ENCODE measurements around the gene ACYP2.

The ACYP2 gene

DNA sequence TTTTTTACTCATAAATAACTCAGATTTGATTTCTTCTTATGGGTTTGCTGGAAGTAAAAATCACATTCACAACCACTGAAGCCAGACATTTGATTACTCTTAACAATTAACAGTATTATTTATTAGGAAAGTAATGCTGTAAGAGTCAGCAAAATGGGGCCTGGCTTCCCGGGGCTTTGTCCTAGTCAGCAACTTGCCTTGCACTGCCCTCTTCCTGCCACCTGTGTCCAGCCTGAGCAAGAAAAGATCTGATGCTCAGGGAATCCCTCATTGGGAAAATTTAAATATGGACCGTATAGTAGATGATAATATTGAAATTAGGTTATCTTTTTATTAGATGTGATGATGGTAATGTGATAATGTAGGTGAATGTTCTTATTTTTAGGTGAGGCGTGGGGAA, 30.8 kb upstream of the ACYP2 start:
- no peak for DNase-seq (ENCODE audit: low read depth)
- TF ChIP-seq, protein P1, sequence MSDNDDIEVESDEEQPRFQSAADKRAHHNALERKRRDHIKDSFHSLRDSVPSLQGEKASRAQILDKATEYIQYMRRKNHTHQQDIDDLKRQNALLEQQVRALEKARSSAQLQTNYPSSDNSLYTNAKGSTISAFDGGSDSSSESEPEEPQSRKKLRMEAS (IDR thresholded peaks at IDR 0.05; ENCODE audit: low read depth, low read length), result no peak
- TF ChIP-seq, protein P2, sequence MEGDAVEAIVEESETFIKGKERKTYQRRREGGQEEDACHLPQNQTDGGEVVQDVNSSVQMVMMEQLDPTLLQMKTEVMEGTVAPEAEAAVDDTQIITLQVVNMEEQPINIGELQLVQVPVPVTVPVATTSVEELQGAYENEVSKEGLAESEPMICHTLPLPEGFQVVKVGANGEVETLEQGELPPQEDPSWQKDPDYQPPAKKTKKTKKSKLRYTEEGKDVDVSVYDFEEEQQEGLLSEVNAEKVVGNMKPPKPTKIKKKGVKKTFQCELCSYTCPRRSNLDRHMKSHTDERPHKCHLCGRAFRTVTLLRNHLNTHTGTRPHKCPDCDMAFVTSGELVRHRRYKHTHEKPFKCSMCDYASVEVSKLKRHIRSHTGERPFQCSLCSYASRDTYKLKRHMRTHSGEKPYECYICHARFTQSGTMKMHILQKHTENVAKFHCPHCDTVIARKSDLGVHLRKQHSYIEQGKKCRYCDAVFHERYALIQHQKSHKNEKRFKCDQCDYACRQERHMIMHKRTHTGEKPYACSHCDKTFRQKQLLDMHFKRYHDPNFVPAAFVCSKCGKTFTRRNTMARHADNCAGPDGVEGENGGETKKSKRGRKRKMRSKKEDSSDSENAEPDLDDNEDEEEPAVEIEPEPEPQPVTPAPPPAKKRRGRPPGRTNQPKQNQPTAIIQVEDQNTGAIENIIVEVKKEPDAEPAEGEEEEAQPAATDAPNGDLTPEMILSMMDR (IDR thresholded peaks at IDR 0.05; ENCODE audit: low read depth, low read length), result no peak
- TF ChIP-seq POLR2A (IDR thresholded peaks at IDR 0.05; ENCODE audit: extremely low read depth, insufficient read length), result no peak
- no peak for TF ChIP-seq MYC (IDR thresholded peaks at IDR 0.05; ENCODE audit: low read depth, low read length)
- H3K4me3 ChIP-seq (ENCODE audit: low read depth, low read length), result no peak overlapping the region

DNA sequence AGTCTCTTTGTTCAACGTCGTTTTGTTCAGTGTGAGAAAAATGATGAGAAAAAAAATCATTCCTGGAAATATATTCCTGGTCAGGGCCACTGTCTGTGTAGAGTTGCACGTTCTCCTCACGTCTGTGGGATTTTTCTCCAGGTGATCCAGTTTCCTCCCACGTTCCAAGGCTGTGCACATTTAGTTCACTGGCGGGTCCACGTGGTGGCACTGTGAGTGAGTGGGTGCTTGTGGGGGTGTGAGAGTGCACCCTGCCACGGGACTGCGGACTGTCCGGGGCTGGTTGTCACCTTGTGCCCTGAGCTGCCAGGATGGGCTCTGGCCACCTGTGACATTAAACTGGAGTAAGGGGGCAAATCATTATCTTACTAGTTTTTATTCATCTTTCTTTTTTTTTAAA, 30.3 kb upstream of the ACYP2 start:
- H3K4me3 ChIP-seq (ENCODE audit: low read depth, low read length), result no peak overlapping the region
- no peak for DNase-seq (ENCODE audit: low read depth)
- no peak for TF ChIP-seq POLR2A (IDR thresholded peaks at IDR 0.05; ENCODE audit: extremely low read depth, insufficient read length)
- no peak for TF ChIP-seq MYC (IDR thresholded peaks at IDR 0.05; ENCODE audit: low read depth, low read length)
- TF ChIP-seq, protein P2 (IDR thresholded peaks at IDR 0.05; ENCODE audit: low read depth, low read length), result no peak
- TF ChIP-seq, protein P1 (IDR thresholded peaks at IDR 0.05; ENCODE audit: low read depth, low read length), result no peak

DNA sequence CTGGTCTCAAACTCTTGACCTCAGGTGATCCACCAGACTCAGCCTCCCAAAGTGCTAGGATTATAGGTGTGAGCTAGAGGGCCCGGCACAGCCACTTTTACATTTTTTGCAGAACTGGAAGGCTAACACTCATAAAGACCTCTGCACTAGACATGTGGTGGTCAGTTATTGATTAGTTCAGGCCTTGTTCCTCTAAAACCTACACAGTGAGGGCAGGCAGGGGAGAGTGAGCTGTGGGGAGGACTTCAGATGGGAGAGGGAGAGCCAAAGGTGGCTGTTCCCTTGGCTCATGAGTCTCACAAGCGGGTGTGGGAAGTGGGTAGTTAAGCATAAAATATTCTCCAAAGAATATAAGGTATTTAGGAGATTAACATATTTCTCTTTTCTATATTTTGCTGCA, 29.3 kb upstream of the ACYP2 start:
- TF ChIP-seq, protein P2 (IDR thresholded peaks at IDR 0.05; ENCODE audit: low read depth, low read length), result no peak
- TF ChIP-seq, protein P1 (IDR thresholded peaks at IDR 0.05; ENCODE audit: low read depth, low read length), result no peak
- TF ChIP-seq MYC (IDR thresholded peaks at IDR 0.05; ENCODE audit: low read depth, low read length) (no peak), POLR2A (IDR thresholded peaks at IDR 0.05; ENCODE audit: extremely low read depth, insufficient read length) (no peak)
- DNase-seq (ENCODE audit: low read depth), result no peak
- H3K4me3 ChIP-seq (ENCODE audit: low read depth, low read length), result no peak overlapping the region

DNA sequence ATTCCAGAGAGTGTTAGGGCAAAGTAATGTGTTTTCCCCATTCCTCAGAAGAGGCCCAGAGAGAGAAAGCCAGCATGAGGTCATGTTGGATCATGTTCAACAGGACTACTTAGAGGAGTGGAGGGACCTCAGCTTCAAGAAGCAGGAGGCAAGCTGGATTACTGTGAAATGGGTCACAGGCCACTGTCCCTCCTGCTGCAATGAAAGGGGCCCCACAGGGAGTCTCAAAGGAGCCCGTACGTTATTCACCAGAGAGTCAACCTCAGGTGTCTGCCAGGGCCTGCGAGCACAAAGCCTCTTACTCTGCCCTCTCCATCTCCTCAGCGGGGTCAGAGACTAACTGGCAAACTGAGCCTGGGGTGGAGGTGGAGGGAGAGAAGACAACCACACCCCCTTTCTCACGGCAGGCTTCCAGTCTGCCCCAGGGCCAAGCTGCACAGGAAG, 27.2 kb upstream of the ACYP2 start:
- no peak for DNase-seq (ENCODE audit: low read depth)
- H3K4me3 ChIP-seq (ENCODE audit: low read depth, low read length), result no peak overlapping the region
- TF ChIP-seq, protein P2 (IDR thresholded peaks at IDR 0.05; ENCODE audit: low read depth, low read length), result no peak
- no peak for TF ChIP-seq MYC (IDR thresholded peaks at IDR 0.05; ENCODE audit: low read depth, low read length)
- TF ChIP-seq POLR2A (IDR thresholded peaks at IDR 0.05; ENCODE audit: extremely low read depth, insufficient read length), result no peak
- TF ChIP-seq, protein P1 (IDR thresholded peaks at IDR 0.05; ENCODE audit: low read depth, low read length), result no peak

DNA sequence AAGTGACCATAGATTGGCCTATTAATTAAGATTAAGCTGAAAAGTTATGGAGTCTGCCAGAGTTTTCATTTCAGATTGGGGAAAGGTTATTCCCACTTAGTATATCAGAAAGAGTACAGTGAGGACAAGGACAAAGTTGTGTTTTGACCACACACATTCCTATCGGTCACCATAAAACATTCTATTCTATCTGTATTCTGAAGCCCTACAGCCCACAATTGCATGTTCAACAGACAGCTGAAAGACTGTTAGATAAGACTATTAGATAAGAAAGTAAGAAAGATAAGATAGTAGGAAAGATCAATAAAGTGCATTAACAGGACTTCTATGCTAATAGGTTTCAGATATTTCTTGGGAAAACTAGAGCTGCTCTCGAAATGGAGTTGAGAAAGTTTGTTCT, 26.7 kb upstream of the ACYP2 start:
- TF ChIP-seq, protein P1 (IDR thresholded peaks at IDR 0.05; ENCODE audit: low read depth, low read length), result no peak
- TF ChIP-seq POLR2A (IDR thresholded peaks at IDR 0.05; ENCODE audit: extremely low read depth, insufficient read length) (no peak), MYC (IDR thresholded peaks at IDR 0.05; ENCODE audit: low read depth, low read length) (no peak)
- TF ChIP-seq, protein P2 (IDR thresholded peaks at IDR 0.05; ENCODE audit: low read depth, low read length), result no peak
- DNase-seq (ENCODE audit: low read depth), result no peak
- H3K4me3 ChIP-seq (ENCODE audit: low read depth, low read length), result no peak overlapping the region

All from NB4 (cell line).